GM21825 (cell line): ENCODE results near the gene ANKH.
A peak's percentile ranks its signal among the peaks of the same experiment; 100 is the strongest.

Source experiments
- ATAC-seq: cut with Tn5 transposase; IDR thresholded peaks from one replicate; pipeline ENCODE4 v1.9.1; 2021; ENCODE audit warnings: mild to moderate bottlenecking, moderate library complexity; ENCODE audit not compliant: unreplicated experiment

ANKH gene

GRCh38 chr5:14669975-14670374 is 201.6 kb downstream of the ANKH start:
- no peak for ATAC-seq

- ATAC-seq, result no peak
Measured at GRCh38 chr5:14669415-14669814, 202.2 kb downstream of the ANKH start.

DNA sequence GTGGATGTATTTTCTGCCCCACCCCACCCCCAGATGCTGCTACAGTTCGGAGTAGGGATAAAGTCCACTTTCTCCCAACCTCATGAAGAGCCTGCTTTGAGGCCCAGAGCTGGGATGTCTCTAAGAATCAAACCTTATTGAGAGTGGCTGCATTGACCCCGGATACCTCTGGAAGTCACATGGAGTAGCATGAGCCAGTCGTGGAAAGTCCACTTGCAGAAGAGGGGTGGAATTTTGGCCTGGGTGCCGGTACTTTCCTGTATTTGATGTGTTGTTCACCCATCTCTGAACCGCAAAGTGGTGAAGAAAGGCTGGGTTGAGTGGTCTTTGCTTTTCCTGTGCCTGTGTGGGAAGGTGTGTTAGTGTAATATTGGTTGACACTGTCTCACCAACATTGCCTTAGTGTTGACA is 203.4 kb downstream of the ANKH start:
- no peak for ATAC-seq

DNA sequence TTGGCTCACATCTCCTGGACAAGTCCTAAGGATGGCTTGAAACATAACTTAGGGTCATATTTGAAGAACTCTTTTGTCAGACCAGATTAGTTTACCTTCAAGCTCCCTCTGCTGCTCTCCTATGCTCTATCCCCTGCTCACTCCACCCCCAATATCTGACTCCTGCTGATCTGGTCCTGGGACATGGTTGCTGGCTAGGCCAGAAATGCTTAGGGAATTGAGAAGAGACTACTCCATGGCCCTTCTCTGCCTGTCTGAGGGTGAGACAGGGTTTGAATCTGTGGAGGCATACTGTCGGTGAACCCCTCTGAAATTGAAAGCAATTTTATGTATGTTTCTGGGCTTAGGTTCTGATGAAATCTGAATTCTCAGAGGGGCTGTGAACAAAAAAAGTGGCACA is 203.8 kb downstream of the ANKH start:
- ATAC-seq, result no peak

GRCh38 chr5:14667290-14667689 is 204.3 kb downstream of the ANKH start:
- ATAC-seq, result no peak

GRCh38 chr5:14666357-14666756 is 205.2 kb downstream of the ANKH start:
- ATAC-seq, result no peak

GRCh38 chr5:14665949-14666348 is 205.6 kb downstream of the ANKH start:
- ATAC-seq, result peak; percentile 27

DNA sequence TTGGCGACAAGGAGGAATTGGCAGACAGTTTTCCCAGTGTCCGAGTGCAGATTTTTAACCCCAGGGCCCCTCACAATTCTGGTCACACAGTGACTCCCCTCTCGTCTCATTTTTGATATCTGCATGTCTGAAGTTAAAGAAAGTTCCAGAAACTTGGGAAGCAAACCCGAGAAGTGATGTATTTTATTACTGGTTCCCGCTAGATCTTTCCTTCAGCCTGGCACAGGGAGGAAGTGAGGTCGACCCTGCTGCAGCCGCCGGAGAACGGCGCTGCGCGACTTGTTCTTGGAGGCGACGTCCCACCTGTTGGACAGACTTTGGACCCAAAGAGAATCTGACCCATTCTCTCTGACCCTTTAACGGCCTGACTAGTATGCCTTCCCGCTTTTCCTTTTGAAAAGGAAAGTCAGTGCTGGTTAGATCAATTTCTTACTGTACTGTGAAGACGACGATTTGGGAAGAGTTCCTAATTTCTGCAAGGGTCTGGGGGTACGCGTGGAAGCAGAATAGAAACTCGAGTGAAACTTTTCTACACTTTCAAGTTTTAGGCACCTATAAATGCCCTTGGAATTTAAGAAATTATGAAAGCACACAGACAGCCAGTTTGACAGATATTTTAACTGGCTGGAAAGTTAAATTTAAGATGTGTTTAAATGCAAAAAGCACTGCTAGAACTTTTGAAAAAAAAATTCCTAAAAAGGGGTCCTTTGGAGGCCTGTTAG is 206.3 kb downstream of the ANKH start:
- ATAC-seq, result peak; percentile 18

DNA sequence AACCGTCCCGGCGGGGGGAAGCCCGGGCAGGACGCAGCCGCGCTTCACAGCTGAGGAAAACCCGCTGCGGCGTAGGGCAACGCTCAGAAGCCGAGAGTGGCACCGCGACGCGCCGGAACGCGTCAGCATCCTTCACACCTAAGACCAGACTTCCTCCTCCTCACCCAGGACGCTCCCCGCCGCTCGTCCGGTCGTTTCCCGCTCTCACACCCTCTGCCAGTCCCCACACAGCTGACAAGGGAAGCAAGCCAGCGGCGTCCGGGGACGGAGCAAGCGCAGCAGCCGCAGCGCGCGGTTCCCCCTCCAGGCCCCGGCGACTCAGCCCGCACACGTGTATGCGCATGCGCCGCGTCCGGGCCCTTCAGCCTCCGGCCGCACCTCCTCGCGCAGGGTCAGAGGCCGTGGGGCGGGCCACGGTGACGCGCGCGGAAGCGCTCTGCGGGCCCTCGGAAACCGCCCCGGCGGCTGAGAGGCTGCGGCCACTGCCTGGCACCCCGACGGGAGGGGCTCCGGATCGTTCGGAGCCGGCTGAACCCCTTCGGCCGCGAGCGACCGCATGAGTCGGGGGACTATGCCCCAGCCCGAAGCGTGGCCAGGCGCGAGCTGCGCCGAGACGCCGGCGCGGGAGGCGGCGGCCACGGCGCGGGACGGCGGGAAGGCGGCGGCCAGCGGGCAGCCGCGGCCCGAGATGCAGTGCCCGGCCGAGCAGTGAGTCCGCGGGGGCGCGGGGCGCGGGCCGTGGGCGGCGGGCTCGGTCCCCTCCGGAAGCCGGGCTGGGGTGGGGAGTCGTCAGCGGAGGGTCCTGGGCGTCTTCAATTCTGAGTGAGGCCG is 207.1 kb downstream of the ANKH start, which contains the start of gene OTULIN:
Gene OTULIN, plus strand, starts transcription at position 449 of the 831 bp plus-strand sequence. Its CDS starts 108 bp downstream, at position 557.
- peak; percentile 67 for ATAC-seq

DNA sequence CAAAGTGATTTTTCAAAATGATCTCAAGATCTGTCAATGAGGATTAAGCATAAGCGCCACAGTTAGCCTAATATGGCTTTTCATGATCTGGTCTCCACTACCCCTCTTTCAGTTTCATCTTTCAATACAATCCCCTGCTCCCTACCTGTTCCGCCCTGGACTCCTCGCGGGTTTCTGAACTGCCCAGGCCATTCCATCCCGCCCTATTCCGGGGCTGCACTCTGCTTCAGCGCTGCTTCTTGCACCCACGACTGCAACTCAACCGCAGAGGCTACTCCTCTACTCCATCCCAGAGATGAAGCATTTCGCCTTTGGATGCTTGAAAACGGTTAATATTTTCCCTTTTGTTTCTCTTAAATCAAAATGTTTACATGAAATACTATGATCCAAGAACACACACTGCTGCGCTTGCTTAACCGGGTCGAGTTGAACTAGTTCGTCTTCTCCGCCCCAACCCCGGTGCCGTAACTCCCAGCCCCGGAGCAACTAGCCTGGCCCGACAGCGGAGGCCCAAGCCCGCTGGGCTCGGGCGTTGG is 207.8 kb downstream of the ANKH start:
- peak; percentile 11 for ATAC-seq

GRCh38 chr5:14662721-14663260 is 208.8 kb downstream of the ANKH start:
- ATAC-seq, result no peak

GRCh38 chr5:14660833-14661232 is 210.7 kb downstream of the ANKH start:
- no peak for ATAC-seq

GRCh38 chr5:14659821-14660607 is 211.6 kb downstream of the ANKH start:
- ATAC-seq, result no peak

DNA sequence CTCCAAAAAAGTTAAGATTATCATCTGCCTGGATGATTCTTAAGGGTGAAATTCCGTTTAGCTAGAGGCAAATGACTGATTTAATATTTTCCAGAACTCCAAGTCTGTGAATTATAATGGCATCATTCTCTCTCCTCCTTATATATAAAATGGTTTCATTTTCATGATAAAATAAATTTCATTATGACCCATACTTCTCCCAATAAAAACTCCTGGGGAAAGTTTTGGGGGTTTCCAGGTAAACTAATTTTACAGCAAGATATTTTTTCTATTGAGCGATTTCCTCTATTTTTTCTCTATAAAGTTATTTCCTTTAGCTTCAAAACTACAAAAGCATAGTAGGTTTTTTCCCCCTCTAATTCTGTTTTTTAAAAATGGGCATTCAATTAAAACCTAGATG is 214.7 kb downstream of the ANKH start:
- ATAC-seq, result no peak

GRCh38 chr5:14655146-14655741 is 216.3 kb downstream of the ANKH start:
- ATAC-seq, result no peak
